K562 (cell line): Measurements from ENCODE around the gene SNX9.

Experiments used
- POLR2G ChIP-seq: fragments of 200-400 bp; formaldehyde crosslinking; IDR thresholded peaks from 2 replicates; pipeline ENCODE4 v1.6.1; 2017; ENCODE audit warnings: low read depth, mild to moderate bottlenecking, antibody characterized with exemption, low read length, moderate library complexity
- SMC3 ChIP-seq: conservative IDR thresholded peaks from 2 replicates; pipeline ENCODE4 v1.6.1; 2011; ENCODE audit warnings: low read depth, low read length, improper control_type of control experiment; ENCODE audit not compliant: insufficient read depth
- TF ChIP-seq, protein P1 (sequence below): fragments of 250-450 bp; sonication (Bioruptor Pico); IDR thresholded peaks from 2 replicates; pipeline ENCODE4 v1.8.0; 2021; ENCODE audit warnings: moderate library complexity, mild to moderate bottlenecking, inconsistent platforms
- TF ChIP-seq, protein P2 (sequence below): sonication (generic); formaldehyde crosslinking; IDR thresholded peaks from 2 replicates; pipeline ENCODE4 v1.8.0; 2023; ENCODE audit warnings: mild to moderate bottlenecking, missing genetic modification reagents

DNA sequence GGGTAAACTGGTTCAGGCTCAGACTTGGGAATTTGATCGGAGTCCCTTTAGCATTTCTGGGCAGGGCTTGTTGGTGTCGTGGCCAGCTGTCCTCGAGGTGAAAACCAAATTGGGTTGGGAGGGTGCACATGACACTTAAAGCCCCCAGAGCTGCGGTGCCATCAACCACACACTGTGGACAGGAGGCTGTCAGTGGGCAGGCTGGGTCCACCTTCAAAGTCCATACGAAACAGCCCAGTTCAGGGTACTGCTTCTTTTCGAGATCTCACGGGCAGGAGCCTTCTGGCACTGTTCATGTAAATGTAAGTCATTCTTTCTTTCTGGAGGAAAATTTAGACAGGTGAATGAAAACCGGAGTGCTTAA is 165.6 kb downstream of the SNX9 start:
- no peak for TF ChIP-seq POLR2G
- TF ChIP-seq SMC3, result no peak
- TF ChIP-seq, protein P1, sequence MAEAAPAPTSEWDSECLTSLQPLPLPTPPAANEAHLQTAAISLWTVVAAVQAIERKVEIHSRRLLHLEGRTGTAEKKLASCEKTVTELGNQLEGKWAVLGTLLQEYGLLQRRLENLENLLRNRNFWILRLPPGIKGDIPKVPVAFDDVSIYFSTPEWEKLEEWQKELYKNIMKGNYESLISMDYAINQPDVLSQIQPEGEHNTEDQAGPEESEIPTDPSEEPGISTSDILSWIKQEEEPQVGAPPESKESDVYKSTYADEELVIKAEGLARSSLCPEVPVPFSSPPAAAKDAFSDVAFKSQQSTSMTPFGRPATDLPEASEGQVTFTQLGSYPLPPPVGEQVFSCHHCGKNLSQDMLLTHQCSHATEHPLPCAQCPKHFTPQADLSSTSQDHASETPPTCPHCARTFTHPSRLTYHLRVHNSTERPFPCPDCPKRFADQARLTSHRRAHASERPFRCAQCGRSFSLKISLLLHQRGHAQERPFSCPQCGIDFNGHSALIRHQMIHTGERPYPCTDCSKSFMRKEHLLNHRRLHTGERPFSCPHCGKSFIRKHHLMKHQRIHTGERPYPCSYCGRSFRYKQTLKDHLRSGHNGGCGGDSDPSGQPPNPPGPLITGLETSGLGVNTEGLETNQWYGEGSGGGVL (CRISPR knock-in tag), result no peak
- TF ChIP-seq, protein P2, sequence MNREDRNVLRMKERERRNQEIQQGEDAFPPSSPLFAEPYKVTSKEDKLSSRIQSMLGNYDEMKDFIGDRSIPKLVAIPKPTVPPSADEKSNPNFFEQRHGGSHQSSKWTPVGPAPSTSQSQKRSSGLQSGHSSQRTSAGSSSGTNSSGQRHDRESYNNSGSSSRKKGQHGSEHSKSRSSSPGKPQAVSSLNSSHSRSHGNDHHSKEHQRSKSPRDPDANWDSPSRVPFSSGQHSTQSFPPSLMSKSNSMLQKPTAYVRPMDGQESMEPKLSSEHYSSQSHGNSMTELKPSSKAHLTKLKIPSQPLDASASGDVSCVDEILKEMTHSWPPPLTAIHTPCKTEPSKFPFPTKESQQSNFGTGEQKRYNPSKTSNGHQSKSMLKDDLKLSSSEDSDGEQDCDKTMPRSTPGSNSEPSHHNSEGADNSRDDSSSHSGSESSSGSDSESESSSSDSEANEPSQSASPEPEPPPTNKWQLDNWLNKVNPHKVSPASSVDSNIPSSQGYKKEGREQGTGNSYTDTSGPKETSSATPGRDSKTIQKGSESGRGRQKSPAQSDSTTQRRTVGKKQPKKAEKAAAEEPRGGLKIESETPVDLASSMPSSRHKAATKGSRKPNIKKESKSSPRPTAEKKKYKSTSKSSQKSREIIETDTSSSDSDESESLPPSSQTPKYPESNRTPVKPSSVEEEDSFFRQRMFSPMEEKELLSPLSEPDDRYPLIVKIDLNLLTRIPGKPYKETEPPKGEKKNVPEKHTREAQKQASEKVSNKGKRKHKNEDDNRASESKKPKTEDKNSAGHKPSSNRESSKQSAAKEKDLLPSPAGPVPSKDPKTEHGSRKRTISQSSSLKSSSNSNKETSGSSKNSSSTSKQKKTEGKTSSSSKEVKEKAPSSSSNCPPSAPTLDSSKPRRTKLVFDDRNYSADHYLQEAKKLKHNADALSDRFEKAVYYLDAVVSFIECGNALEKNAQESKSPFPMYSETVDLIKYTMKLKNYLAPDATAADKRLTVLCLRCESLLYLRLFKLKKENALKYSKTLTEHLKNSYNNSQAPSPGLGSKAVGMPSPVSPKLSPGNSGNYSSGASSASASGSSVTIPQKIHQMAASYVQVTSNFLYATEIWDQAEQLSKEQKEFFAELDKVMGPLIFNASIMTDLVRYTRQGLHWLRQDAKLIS (CRISPR knock-in tag), result no peak
